ENCODE measurements around the gene BLTP3A. TPM values are rescaled to one million over a fixed set of nuclear protein-coding genes. Genes with fewer than 3 reads are reported as not detected.

Gene BLTP3A
- total and polyA plus RNA-seq, 7 experiments from 2014 or later: 0.72 to 12.9 (median 11.7) TPM

DNA sequence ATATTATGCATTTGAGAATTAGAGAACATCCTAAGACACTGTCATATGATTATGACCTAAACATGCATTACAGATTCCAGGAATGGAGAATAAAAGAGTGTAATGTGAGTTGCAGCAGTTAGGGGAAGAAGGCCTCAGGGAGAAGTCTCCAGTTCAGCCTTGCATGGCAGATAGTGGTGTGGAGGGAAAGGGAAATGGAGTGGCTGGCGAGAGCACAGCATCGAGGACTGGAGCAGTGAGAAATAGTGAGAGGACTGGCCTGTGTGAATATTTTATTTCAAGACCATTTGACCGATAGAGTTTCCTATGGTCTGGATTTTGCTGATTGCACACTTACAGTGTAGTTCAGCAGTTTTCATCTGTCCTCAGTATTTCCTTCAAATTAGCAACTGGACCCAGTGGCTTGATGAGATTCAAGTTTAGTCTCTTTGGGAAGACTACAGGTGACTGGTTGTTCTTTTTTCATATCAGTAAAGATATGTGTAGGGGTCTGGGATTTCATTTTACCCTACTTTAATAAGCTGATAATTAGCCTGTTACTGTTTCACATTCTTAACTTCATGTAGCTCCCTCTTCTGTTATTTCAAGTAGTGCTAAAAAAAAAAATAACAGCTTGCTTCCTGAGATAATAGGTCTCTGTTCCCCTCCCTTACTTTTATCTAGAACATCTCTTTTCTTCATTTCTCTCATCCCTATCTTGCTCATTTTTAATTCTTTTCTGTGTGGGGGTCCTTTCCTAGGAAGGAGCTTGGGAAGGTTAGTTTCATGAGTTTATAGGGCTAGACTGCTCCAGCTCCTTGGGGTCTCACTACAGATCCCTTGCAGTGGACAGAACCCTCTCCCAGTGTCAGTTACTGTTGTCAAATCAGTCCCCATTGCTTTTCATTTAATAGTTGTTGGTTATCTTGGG, 27.9 kb downstream of the BLTP3A start:
- Histone ChIP-seq H3K4me3 (ENCODE audit: low read length) (no peak overlapping the region), H3K36me3 (ENCODE audit: control insufficient read depth in 2 of 3, insufficient read depth in 3 of 3, low read length in 3 of 3) (peaks cover 0 to 23% (median 0%) of the 10 kb centered on the region in 3 experiments), H3K4me1 (ENCODE audit: control insufficient read depth in 2 of 2, insufficient read depth in 2 of 2, low read length in 2 of 2) (no peaks in the 10 kb centered on the region), H3K9me3 (ENCODE audit: control insufficient read depth in 2 of 3, low read length in 3 of 3) (no peaks in the 10 kb centered on the region), H3K27me3 (ENCODE audit: control insufficient read depth in 2 of 2, insufficient read depth in 2 of 2, low read length in 2 of 2) (no peaks in the 10 kb centered on the region), H3K27ac (ENCODE audit: low read depth, low read length) (no peak overlapping the region)
- peak; percentile 27 for ATAC-seq
- peak overlapping the region in 6 of 9 donors; percentile 27 to 87 (median 48) for H3K27ac Mint-ChIP-seq
- POLR2A ChIA-PET: no interaction called here
- H3K36me3 Mint-ChIP-seq: peaks cover 0 to 16% (median 5%) of the 10 kb centered on the region in 5 donors
- intact Hi-C loops (cut with micrococcal nuclease): no loop called here
- no peak overlapping the region for H3K4me3 Mint-ChIP-seq
- no peaks in the 10 kb centered on the region for H3K9me3 Mint-ChIP-seq
- H3K4me1 Mint-ChIP-seq: peaks cover 6 to 20% (median 16%) of the 10 kb centered on the region in 7 donors
- no peaks in the 10 kb centered on the region for H3K27me3 Mint-ChIP-seq
- DNase-seq: no peak
- CTCF ChIA-PET: no interaction called here

DNA sequence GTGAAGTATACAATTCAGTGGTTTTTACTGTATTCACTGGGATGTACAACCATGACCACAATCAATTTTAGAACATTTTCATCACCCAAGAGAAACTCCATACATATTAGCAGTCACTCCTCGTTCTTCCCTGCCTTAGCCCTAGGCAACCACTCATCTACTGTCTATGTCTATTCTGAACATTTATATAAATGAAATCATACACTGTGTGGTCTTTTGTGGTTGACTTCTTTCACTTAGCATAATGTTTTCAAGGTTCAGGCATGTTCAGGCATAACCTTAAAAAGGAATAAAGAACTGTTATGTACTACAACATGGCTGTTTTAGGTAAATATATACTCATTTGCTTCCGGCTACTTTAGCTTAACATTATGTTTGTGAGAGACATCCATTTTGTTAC, 37.3 kb downstream of the BLTP3A start:
- Mint-ChIP-seq H3K4me1 (peaks cover 0 to 3% (median 0%) of the 10 kb centered on the region in 7 donors), H3K27ac (no peak overlapping the region), H3K36me3 (peaks cover 8 to 34% (median 10%) of the 10 kb centered on the region in 5 donors), H3K27me3 (no peaks in the 10 kb centered on the region), H3K9me3 (no peaks in the 10 kb centered on the region), H3K4me3 (no peak overlapping the region)
- no peaks in the 10 kb centered on the region for H3K9me3 ChIP-seq (ENCODE audit: control insufficient read depth in 2 of 3, low read length in 3 of 3)
- no peak overlapping the region for H3K4me3 ChIP-seq (ENCODE audit: low read length)
- no peaks in the 10 kb centered on the region for H3K27me3 ChIP-seq (ENCODE audit: control insufficient read depth in 2 of 2, insufficient read depth in 2 of 2, low read length in 2 of 2)
- intact Hi-C loops (cut with micrococcal nuclease): no loop called here
- no peak for DNase-seq
- ChIA-PET CTCF (no interaction called here), POLR2A (no interaction called here)
- H3K27ac ChIP-seq (ENCODE audit: low read depth, low read length): no peak overlapping the region
- no peaks in the 10 kb centered on the region for H3K4me1 ChIP-seq (ENCODE audit: control insufficient read depth in 2 of 2, insufficient read depth in 2 of 2, low read length in 2 of 2)
- no peak for ATAC-seq
- H3K36me3 ChIP-seq (ENCODE audit: control insufficient read depth in 2 of 3, insufficient read depth in 3 of 3, low read length in 3 of 3): peaks cover 0 to 10% (median 4%) of the 10 kb centered on the region in 3 experiments

DNA sequence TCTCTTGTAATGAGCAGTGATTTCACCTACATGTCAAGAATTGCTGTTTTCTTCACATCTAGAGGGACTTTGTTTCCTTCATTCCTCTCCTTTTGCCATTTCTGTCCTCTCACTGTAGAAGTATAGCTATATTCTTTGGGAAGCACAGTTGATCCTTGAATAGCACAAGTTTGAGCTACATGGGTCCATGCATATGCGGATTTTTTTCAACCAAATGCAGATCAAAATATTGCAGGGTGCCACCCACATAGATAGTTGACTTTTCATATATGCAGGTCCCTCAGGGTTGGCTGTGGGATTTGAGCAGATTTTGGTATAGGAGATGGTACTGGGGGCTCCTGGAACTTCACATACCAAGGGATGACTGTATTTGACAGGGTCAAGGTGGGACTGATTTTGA, 41.1 kb downstream of the BLTP3A start:
- H3K36me3 Mint-ChIP-seq: peaks cover 11 to 51% (median 19%) of the 10 kb centered on the region in 5 donors
- H3K27me3 Mint-ChIP-seq: no peaks in the 10 kb centered on the region
- Histone ChIP-seq H3K27ac (ENCODE audit: low read depth, low read length) (no peak overlapping the region), H3K4me1 (ENCODE audit: control insufficient read depth in 2 of 2, insufficient read depth in 2 of 2, low read length in 2 of 2) (no peaks in the 10 kb centered on the region), H3K36me3 (ENCODE audit: control insufficient read depth in 2 of 3, insufficient read depth in 3 of 3, low read length in 3 of 3) (peaks cover 0 to 35% (median 4%) of the 10 kb centered on the region in 3 experiments), H3K27me3 (ENCODE audit: control insufficient read depth in 2 of 2, insufficient read depth in 2 of 2, low read length in 2 of 2) (no peaks in the 10 kb centered on the region), H3K9me3 (ENCODE audit: control insufficient read depth in 2 of 3, low read length in 3 of 3) (no peaks in the 10 kb centered on the region), H3K4me3 (ENCODE audit: low read length) (no peak overlapping the region)
- ATAC-seq (no peak), DNase-seq (no peak)
- no peak overlapping the region for H3K27ac Mint-ChIP-seq
- CTCF ChIA-PET: no interaction called here
- no peak overlapping the region for H3K4me3 Mint-ChIP-seq
- H3K9me3 Mint-ChIP-seq: no peaks in the 10 kb centered on the region
- POLR2A ChIA-PET: no interaction called here
- peaks cover 0 to 6% (median 0%) of the 10 kb centered on the region in 7 donors for H3K4me1 Mint-ChIP-seq
- intact Hi-C loops (cut with micrococcal nuclease): no loop called here

DNA sequence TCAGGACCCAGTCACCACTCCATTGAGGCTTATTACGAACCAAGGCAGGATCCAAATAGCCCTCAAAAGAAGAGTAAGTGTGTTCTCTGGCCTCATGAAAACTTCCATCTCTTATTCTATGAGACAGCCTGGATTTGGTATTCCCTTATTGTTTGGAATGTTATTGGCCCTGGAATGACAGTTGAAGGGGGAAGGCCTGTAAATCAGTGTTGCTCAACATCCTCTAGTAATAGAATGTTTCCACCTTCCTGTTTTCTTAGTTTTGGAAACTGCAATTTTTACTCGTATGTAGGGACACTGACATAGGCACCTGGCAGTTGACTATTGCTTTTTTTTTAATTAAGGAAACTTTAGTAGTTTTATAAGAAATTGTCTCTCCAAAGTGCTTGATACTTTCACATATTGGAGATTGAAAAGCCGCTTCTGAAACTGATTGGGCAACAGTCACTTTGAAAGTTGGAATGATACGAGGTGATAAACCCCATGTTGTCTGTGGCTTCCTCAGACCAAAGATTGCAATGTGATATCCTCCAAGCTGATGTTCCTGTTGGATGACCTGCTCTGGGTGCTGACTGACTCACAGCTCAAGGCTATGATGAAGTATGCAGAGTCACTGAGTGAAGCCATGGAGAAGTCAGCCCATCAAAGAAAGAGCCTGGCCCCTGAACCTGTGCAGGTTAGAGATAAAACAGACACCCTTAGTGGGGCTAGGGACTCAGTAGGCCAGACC, 43.1 kb downstream of the BLTP3A start:
- DNase-seq: no peak
- ATAC-seq: peak; percentile 72
- Mint-ChIP-seq H3K4me3 (no peak overlapping the region), H3K9me3 (no peaks in the 10 kb centered on the region), H3K36me3 (peaks cover 11 to 60% (median 18%) of the 10 kb centered on the region in 5 donors), H3K27ac (no peak overlapping the region), H3K27me3 (no peaks in the 10 kb centered on the region), H3K4me1 (peaks cover 0 to 11% (median 6%) of the 10 kb centered on the region in 7 donors)
- intact Hi-C loops (cut with micrococcal nuclease): no loop called here
- Histone ChIP-seq H3K27ac (ENCODE audit: low read depth, low read length) (no peak overlapping the region), H3K4me1 (ENCODE audit: control insufficient read depth in 2 of 2, insufficient read depth in 2 of 2, low read length in 2 of 2) (no peaks in the 10 kb centered on the region), H3K27me3 (ENCODE audit: control insufficient read depth in 2 of 2, insufficient read depth in 2 of 2, low read length in 2 of 2) (no peaks in the 10 kb centered on the region), H3K36me3 (ENCODE audit: control insufficient read depth in 2 of 3, insufficient read depth in 3 of 3, low read length in 3 of 3) (peaks cover 0 to 35% (median 4%) of the 10 kb centered on the region in 3 experiments), H3K9me3 (ENCODE audit: control insufficient read depth in 2 of 3, low read length in 3 of 3) (no peaks in the 10 kb centered on the region), H3K4me3 (ENCODE audit: low read length) (no peak overlapping the region)
- CTCF ChIA-PET: no interaction called here
- POLR2A ChIA-PET: interaction anchor here (0.6 kb wide), 1 partner anchor 66 kb away, joined by 3 read pairs; no protein-coding TSS in a partner anchor

DNA sequence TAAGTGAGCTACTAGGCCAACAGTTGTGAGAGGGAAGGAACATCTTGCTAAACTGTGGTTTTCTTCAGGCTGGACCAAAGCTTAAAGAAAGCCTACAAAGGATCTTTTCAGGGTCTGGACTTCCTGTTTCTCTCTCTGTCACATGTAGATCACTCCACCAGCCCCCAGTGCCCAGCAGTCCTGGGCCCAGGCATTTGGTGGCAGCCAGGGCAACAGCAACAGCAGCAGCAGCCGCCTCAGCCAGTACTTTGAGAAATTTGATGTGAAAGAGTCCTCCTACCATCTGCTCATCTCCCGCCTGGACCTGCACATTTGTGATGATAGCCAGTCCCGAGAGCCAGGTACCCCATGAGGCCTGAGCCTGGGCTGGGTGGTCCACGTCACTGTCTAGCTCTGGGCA, 44.1 kb downstream of the BLTP3A start:
- Histone ChIP-seq H3K9me3 (ENCODE audit: control insufficient read depth in 2 of 3, low read length in 3 of 3) (no peaks in the 10 kb centered on the region), H3K27ac (ENCODE audit: low read depth, low read length) (no peak overlapping the region), H3K4me1 (ENCODE audit: control insufficient read depth in 2 of 2, insufficient read depth in 2 of 2, low read length in 2 of 2) (no peaks in the 10 kb centered on the region), H3K27me3 (ENCODE audit: control insufficient read depth in 2 of 2, insufficient read depth in 2 of 2, low read length in 2 of 2) (no peaks in the 10 kb centered on the region), H3K36me3 (ENCODE audit: control insufficient read depth in 2 of 3, insufficient read depth in 3 of 3, low read length in 3 of 3) (peaks cover 0 to 35% (median 4%) of the 10 kb centered on the region in 3 experiments), H3K4me3 (ENCODE audit: low read length) (no peak overlapping the region)
- intact Hi-C loops (cut with micrococcal nuclease): no loop called here
- peaks cover 11 to 60% (median 18%) of the 10 kb centered on the region in 5 donors for H3K36me3 Mint-ChIP-seq
- no peak overlapping the region for H3K4me3 Mint-ChIP-seq
- no peaks in the 10 kb centered on the region for H3K9me3 Mint-ChIP-seq
- H3K4me1 Mint-ChIP-seq: peaks cover 0 to 11% (median 6%) of the 10 kb centered on the region in 7 donors
- ChIA-PET CTCF (no interaction called here), POLR2A (interaction anchor here (0.6 kb wide), 1 partner anchor 65 kb away, joined by 3 read pairs; no protein-coding TSS in a partner anchor)
- H3K27ac Mint-ChIP-seq: no peak overlapping the region
- ATAC-seq (no peak), DNase-seq (no peak)
- no peaks in the 10 kb centered on the region for H3K27me3 Mint-ChIP-seq

DNA sequence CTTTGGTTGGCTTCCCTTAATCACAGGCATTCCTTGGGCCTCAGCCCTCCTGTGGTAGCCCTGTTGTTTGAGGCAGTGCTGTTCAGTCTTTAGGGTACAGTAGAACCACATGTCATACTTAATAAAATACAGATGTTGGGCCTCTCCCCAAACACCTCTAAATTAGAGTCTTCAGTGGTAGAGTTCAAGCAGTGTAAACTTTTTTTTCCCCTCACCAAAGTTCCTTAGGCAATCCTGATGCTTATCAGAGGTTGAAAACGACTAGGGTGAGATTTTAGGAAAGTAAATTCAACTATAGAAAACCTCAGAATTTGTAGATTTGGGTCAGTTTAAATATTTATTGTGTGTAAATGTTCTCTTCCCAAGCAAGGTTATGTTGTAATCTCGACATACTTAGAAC, 44.6 kb downstream of the BLTP3A start:
- H3K4me1 ChIP-seq (ENCODE audit: control insufficient read depth in 2 of 2, insufficient read depth in 2 of 2, low read length in 2 of 2): no peaks in the 10 kb centered on the region
- intact Hi-C loops (cut with micrococcal nuclease): no loop called here
- no peaks in the 10 kb centered on the region for H3K9me3 ChIP-seq (ENCODE audit: control insufficient read depth in 2 of 3, low read length in 3 of 3)
- no peak overlapping the region for H3K27ac ChIP-seq (ENCODE audit: low read depth, low read length)
- CTCF ChIA-PET: no interaction called here
- POLR2A ChIA-PET: no interaction called here
- Mint-ChIP-seq H3K4me3 (no peak overlapping the region), H3K27ac (no peak overlapping the region), H3K27me3 (no peaks in the 10 kb centered on the region), H3K4me1 (peaks cover 0 to 11% (median 6%) of the 10 kb centered on the region in 7 donors), H3K36me3 (peaks cover 11 to 61% (median 18%) of the 10 kb centered on the region in 5 donors), H3K9me3 (no peaks in the 10 kb centered on the region)
- DNase-seq (no peak), ATAC-seq (no peak)
- H3K36me3 ChIP-seq (ENCODE audit: control insufficient read depth in 2 of 3, insufficient read depth in 3 of 3, low read length in 3 of 3): peaks cover 0 to 35% (median 4%) of the 10 kb centered on the region in 3 experiments
- no peaks in the 10 kb centered on the region for H3K27me3 ChIP-seq (ENCODE audit: control insufficient read depth in 2 of 2, insufficient read depth in 2 of 2, low read length in 2 of 2)
- H3K4me3 ChIP-seq (ENCODE audit: low read length): no peak overlapping the region

Data from naive thymus-derived CD4-positive, alpha-beta T cell (primary cell).